Fibroblast of skin of right quadriceps (primary cell): ENCODE measurements around the gene PTPRM.

ENCODE experiments used
- DNase-seq: peaks from one replicate; pipeline ENCODE4 v3.0.0-alpha.2; 2013

PTPRM gene

DNA sequence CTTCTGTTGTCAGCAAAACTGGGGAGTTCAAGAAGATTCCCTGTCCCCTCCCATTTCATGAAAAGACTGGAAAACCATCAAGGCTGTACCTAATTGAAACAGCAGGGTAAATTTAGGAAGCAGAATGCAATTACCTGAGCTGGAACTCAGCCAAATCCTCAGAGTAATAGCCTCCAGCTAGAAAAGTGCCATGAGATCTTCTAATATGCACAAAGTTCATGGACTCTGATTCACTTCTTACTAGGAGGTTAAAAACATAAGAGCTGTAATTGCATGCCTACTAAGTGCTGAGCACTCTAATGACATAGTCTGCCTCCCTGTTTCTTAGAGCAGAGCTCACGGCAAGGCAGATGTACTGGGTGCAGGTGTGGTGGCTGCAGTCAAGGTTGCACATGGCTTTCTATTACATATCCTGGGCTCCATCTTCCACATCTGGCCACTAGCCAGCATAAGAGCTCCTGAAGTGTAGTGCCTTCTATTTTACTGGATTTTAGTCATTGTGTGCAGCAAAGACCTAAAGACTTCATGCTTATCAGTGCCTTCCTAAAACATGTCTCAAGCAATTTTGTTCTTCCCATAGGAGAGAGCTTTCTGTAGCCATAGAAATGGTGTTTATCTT, 341.7 kb downstream of the PTPRM start:
- no peak for DNase-seq

DNA sequence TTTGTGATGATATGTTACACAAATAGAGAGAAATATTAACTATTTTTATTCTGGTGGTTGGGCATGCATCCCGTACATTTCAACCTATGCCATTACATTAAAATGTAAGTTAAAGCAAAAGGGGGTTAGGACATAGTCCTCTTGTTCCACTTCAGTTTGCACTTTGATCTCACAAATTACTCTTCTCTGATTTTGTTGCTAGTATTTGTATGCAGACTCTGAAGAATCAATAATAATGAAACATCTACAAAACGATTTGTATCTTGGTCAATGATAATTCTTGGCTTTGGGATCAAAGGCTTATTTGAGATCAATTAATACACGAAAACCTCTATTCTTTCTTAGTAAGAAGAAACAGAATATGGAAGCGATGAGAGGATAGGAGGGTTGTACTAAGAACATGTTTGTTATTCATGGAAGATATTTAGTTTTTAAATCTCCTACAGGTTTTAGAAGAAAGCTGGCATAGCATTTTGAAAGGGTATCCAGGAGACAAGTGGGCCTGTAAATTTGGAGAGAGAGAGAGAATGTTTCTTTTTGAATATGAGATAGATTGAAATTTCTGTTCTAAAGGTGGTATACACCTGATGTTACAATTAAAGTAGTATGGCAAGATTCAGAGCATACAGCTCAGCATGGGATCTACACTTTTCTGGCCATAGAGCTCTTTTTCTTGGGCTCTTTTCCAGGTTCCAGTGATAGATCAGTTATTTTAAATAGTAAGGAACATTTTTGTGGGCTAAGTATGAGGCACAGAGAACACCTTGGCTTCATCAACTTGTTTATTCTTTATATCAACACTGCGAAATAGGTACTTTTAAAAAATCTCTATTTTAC, 347.9 kb downstream of the PTPRM start:
- DNase-seq: no peak

DNA sequence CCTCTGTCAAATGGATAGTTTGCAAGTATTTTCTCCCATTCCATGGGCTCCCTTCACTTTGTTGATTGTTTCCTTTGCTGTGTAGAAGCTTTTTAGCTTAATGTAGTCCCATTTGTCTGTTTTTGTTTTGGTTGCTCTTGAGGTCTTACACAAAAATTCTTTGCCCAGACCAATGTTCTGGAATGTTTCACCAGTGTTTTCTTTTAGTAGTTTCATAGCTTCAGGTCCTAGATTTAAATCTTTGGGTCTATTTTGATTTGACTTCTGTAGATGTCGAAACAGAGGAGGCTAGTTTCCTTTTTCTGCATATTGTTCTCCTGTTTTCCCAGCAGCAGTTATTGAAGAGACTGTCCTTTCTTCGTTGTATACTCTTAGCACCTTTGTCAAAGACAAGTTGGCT, 351.6 kb downstream of the PTPRM start:
- no peak for DNase-seq

DNA sequence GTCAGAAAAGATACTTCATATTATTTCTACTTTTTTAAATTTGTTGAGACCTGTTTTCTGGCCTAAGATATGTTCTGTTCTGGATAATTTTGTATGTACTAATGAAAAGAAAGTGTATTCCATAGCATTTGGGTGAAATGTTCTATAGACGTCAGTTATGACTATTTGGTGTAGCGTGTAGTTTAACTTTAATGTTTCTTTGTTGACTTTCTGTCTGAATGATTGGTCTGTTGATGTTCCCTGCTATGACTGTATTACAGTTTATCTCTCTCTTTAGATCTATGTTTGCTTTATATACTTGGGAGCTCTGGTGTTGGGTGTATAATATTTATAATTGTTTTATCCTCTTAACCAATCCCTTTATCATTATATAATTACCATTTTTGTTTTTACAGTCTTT, 352.4 kb downstream of the PTPRM start:
- no peak for DNase-seq

DNA sequence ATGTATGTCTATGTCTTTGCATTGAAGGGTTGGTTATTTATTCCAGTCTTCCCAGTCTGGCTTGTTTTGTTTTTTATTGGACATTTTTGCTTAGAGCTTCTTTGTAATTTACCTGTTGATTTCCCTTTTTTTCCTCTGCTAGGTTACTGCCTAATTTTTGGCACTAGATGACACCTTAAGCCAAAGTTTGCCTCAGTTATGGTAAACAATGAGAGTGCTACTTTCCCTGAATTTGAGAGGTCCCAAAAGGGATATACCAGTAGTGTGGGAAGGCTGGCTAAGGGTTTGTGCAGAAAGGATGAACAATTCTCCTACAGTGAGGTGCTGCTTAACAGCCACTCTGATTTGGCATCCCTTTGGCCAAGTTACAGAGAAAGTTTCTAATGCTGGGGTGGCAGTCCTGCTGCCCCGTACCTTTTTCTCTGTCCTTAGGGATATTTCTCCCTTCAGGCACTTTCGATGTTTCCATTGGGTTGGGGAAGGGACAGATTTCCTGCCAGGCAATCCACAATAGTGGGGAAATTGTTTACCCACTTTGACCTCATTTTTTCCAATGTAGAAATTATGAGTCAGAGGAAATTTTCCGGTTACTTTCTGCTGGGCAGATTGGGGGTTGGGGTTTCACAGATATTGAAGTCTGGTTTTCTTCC, 354.9 kb downstream of the PTPRM start:
- peak; percentile 74 for DNase-seq

GRCh38 chr18:7923105-7923504, 356.0 kb downstream of the PTPRM start:
- no peak for DNase-seq

- no peak for DNase-seq
Measured at GRCh38 chr18:7924616-7925015, 357.5 kb downstream of the PTPRM start.

- no peak for DNase-seq
Measured at GRCh38 chr18:7926526-7926925, 359.4 kb downstream of the PTPRM start.

- DNase-seq: no peak
Measured at GRCh38 chr18:7927119-7927518, 360.0 kb downstream of the PTPRM start.

- DNase-seq: no peak
Measured at GRCh38 chr18:7931763-7932162, 364.6 kb downstream of the PTPRM start.

DNA sequence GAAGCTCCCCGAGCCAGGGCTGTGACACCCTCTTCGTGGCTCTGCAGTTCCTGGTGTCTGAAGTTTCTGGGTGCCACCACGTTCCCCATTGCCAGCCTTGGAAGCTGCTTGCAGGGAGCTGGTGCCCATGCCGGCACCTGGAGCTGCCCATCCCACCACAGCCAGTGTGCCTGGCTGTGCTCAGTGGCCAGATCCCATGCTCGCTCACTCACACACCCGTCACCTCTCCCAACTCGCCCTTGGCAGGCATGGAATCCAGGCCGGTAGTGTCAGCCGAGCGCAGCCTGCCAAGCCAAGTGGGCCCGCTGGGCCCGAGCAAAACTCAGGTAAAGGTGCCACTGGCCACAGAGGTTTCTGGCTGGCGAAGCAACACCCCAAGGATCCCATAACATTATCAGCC, 370.2 kb downstream of the PTPRM start:
- no peak for DNase-seq

DNA sequence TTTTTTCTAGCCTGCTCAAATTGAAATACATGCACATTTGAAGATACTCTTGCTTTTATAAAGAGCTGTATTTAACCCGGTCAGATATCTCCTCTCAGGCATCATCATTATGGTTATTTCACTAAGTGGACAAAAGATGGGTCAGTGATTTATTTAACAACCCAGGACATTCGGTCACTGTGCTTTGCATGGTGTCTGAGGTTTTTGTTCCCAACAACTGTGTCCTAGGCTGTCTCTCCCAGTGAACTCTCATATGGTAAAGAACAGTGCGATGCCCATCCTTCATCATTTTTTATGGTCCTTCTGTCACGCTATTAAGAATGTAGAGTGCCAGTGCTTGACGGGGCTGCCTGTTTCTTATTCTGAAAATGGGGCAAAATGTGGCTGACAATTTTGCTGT, 372.4 kb downstream of the PTPRM start:
- DNase-seq: no peak

DNA sequence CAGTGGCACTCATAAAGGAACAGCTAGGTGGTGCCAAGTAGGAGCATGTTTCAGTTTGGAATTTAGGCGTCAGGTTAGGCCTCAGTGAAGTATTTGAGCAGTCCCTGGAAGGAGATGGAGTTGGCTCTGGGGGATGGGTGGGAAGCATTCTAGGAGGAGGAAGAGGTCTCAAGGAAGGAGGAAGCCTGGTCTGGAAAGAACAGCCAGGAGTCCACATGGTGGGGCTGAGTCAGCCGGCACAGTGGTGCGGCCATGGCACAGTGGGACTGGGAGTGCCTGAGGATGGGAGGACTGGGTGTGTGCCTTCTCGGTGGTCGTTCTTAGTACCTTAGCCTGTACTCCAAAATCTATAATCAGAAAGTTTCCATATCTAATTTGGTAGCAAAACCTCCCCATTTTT, 373.3 kb downstream of the PTPRM start:
- DNase-seq: no peak

- DNase-seq: no peak
Measured at GRCh38 chr18:7940971-7941370, 373.9 kb downstream of the PTPRM start.

DNA sequence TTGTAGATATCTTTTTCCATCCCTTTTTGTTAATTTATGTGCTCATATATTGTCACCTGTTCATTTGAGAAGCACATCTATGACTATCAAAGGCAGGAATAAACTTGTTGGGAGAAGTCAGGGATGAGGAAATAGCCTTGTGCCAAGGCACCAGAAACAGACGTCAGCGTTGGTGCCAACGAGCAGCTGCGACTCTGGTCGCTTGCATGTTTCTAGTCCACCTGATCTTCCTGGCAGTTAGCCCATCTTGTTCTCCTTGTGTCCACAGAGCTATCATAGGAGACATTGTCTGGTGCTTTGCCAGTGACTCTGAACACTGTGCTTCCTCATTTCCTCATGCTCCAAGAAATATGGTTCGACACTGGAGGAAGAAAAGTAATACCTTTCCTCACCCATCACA, 374.4 kb downstream of the PTPRM start:
- no peak for DNase-seq

- peak; percentile 96 for DNase-seq
Measured at GRCh38 chr18:7945882-7946281, 378.8 kb downstream of the PTPRM start.

- peak; percentile 88 for DNase-seq
Measured at GRCh38 chr18:7946734-7947377, 379.7 kb downstream of the PTPRM start.

DNA sequence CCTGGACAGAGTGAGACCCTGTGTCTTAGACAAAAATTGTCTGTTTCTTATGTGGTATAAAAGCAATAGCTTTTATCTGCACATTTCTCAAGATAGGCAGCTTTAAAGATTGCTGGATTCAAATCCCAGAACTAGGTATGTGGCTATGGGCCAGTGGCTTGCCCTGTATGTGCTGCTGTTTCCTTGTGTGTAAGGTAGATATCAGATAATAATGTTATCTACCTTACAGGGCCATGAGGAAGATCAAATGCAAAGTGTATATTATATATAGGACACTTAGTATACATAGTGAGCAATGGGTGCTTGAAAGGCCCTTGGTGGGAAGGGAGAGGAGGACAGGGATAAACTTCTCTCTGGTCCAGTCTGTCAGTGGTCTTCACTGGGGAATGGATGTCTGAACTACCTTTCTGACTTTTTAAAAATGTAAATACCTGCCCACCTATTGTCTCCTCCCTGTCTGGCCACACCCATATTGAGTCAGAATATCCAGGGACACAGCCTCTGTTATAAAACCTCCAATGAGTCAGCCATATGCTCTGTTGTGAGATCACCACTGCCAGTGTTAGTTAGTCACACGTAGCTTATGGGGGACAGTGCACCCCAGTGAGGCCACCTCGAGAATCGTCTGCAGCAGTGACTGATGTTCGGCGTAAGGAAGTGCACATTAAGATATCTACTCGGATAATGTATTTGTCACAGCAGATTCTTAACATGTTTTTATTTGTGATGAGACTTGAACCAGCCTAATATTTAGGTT, 383.4 kb downstream of the PTPRM start:
- DNase-seq: peak; percentile 65

DNA sequence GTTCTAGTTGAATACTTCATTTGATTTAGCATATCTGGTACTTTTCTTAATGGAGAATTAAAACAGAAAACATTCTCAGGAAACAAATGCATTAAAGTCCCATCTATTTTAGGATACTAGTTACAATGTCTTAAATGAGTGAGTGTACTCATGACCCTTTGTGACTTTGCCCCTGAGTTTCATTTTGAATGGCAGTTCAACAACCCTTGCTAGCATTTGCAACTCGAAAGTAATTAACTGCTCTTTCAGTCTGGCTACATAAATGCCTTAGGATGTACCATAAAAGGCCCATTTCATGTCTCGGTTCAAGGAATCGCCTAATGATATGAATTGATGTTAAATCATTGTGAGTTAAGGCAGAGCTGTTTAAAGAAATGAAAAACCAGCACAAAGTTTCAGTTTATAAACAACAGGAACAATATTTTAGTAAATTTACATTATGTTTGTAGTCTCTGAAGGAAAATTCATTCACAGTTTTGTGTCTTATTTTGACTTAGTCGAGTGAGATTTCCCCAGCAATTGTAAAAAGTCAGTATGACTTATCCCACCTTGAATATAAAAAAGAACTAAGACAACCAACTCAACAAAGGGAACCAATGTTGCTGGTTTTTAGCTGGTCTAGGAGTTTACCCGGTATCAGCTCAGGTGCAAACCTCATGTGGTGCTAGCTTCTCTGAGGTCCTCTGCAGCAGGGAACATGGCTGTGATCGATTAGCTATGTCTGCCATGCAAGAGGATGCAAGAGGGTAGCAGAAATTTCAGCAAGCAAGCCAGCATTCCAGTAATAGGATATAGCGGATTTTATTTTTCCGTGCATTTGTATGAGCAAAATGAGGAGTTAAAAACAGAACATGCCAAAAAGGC, 386.2 kb downstream of the PTPRM start:
- no peak for DNase-seq

GRCh38 chr18:7954238-7954637, 387.1 kb downstream of the PTPRM start:
- DNase-seq: peak; percentile 11

GRCh38 chr18:7955175-7955574, 388.1 kb downstream of the PTPRM start:
- no peak for DNase-seq

DNA sequence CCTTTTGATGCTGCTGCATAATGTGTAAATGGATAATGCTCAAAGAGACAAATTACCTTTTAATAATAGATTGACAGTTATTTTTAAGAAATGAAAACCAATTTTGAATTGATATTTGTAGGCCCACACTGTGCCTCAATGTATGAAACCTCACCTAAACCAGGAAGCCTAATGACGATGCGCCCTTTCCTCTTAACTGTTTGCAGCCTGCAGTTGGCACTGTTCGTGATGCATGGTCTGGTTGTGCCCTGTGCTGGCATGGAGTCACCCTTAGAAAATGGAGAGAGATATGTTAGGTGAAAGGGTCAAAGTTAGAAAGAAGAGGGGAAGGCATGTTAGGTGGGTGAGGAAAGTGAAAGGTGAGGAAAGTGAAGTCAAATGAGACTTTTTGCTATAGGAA, 390.2 kb downstream of the PTPRM start:
- DNase-seq: no peak
